Fibroblast of mammary gland (primary cell): ENCODE data around the gene CES5A.
"Not testable (repeated sequence)": the region's sequence is repeated elsewhere in the genome, so short reads cannot be mapped to it uniquely, and the experiment has no call there.

Experiments used
- DNase-seq: peaks from one replicate; pipeline ENCODE4 v3.0.0-alpha.2; 2010; ENCODE audit warnings: low read depth
- H3K4me3 ChIP-seq: 2 replicates; pipeline ENCODE4 v1.5.1; 2011; ENCODE audit warnings: low read depth, mild to moderate bottlenecking, low read length, moderate library complexity; ENCODE audit not compliant: control insufficient read depth
- TF ChIP-seq, protein P1 (sequence below): conservative IDR thresholded peaks from 2 replicates; pipeline ENCODE4 v1.5.1; 2011; ENCODE audit warnings: low read depth, low read length, inconsistent platforms; ENCODE audit not compliant: control insufficient read depth, insufficient read depth

CES5A gene, protein sequence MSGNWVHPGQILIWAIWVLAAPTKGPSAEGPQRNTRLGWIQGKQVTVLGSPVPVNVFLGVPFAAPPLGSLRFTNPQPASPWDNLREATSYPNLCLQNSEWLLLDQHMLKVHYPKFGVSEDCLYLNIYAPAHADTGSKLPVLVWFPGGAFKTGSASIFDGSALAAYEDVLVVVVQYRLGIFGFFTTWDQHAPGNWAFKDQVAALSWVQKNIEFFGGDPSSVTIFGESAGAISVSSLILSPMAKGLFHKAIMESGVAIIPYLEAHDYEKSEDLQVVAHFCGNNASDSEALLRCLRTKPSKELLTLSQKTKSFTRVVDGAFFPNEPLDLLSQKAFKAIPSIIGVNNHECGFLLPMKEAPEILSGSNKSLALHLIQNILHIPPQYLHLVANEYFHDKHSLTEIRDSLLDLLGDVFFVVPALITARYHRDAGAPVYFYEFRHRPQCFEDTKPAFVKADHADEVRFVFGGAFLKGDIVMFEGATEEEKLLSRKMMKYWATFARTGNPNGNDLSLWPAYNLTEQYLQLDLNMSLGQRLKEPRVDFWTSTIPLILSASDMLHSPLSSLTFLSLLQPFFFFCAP

DNA sequence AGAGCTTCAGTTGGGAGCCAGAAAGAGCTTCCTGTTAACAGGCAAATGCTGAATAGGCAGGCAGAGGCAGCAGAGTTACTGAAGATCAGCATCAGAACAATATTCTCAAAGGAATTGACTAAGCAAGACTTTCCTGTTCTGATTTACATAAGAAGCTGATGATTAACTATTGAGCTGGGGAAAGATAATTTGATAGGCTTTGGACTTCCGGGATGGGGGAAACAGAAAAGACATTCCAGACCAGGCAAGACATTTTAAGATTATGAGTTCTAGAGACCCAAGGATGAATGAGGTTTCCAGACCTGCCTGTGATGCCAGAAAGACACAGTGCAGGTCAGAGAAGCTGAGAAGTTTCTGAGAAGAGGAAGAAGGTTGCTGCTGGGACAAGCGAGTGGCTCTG lies at the start of gene CES5A:
CES5A (minus strand) TSS at position 101 of the 400 bp plus-strand sequence. CDS start 152 bp downstream, outside the sequence.
- TF ChIP-seq, protein P1, sequence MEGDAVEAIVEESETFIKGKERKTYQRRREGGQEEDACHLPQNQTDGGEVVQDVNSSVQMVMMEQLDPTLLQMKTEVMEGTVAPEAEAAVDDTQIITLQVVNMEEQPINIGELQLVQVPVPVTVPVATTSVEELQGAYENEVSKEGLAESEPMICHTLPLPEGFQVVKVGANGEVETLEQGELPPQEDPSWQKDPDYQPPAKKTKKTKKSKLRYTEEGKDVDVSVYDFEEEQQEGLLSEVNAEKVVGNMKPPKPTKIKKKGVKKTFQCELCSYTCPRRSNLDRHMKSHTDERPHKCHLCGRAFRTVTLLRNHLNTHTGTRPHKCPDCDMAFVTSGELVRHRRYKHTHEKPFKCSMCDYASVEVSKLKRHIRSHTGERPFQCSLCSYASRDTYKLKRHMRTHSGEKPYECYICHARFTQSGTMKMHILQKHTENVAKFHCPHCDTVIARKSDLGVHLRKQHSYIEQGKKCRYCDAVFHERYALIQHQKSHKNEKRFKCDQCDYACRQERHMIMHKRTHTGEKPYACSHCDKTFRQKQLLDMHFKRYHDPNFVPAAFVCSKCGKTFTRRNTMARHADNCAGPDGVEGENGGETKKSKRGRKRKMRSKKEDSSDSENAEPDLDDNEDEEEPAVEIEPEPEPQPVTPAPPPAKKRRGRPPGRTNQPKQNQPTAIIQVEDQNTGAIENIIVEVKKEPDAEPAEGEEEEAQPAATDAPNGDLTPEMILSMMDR, result no peak
- peak; percentile 1 for DNase-seq
- no peak within 1 kb of the TSS for H3K4me3 ChIP-seq

DNA sequence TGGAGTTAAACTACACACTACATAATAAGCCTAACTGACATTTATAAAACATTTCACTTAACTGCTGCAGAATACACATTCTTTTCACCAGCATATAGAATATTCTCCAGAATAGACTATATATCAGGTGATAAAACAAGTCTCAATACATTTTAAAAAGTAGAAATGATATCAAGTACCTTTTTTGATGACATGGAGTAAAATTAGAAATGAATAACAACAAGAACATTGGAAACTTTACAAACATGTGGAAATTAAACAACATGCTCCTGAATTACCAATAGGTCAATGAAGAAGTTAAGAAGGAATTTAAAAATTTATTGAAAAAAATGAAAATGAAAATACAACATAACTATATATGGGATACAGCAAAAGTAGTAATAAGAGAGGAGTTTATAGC lies 47.5 kb upstream of the CES5A start:
- DNase-seq, result no peak
- H3K4me3 ChIP-seq, result no peak overlapping the region
- TF ChIP-seq, protein P1, result no peak

DNA sequence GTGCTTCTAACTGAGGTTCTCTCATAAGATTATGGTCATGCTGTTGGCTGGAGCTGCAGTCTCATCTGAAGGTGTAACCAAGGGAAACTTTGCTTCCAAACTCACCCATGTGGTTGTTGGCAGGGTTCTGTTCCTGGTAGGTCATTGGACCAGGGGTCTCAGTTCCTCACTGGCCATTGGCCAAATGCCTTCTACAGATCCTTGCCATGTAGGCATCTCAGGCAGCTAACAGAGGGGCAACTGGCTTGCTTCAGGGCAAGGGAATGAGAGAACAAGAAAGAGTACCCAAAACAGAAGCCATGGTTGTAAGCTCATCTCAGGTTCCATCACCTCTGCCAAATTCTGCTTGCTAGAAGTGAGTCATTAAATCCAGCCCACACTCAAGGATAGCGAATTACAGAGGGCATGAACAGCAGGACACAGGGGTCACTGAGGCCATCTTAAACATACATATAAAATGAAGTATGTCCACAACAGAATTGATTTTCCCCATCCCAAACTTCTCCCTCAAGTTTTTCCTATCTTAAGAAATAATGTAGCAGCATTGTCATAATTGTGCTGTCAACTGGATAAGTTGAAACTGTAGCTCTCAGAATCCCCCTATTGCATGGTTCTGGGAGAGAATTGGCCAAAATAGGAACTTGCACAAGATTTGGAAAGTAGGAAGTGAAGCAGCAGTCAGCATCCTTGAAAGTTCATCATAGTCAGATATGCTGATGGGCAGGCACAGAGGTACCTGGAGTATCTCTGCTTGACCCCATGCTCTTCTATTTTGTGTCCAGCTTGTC lies 42.4 kb upstream of the CES5A start:
- TF ChIP-seq, protein P1, result no peak
- DNase-seq, result no peak
- H3K4me3 ChIP-seq, result no peak overlapping the region

DNA sequence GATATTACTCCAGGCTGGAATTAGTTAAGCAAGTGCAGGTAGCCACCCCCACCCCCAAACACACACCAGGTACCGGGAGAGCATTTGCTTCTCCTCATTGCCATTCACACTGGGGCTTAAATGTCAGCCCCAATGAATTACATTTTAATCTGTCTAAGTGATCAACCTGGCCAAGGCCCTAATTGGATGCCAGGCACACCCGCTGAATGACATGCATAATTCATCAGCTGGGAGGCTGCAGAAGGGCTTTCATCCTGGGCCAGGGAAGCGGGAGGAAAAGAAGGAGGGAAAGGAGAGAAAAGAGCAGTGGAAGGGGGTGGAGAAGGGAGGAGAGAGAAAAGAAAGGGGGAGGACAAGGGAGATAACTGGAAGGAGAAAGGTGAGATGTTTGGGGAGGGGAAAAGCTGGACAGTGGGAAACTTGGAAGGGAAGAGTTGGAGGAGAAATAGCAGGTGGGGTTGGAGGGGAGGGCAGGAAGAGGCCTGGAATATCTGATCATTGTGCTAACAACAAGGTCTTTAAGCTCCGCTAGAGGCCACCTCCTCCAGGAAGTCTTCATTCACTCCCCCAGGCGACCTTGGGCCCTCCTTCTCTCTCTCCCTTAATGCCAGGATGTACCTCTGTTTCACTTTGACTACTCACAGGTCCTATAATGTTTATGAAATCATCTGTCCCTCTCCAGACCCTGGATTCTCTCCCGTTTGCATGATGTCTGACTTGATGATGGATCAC lies 40.1 kb upstream of the CES5A start:
- TF ChIP-seq, protein P1, result no peak
- DNase-seq, result no peak
- no peak overlapping the region for H3K4me3 ChIP-seq

DNA sequence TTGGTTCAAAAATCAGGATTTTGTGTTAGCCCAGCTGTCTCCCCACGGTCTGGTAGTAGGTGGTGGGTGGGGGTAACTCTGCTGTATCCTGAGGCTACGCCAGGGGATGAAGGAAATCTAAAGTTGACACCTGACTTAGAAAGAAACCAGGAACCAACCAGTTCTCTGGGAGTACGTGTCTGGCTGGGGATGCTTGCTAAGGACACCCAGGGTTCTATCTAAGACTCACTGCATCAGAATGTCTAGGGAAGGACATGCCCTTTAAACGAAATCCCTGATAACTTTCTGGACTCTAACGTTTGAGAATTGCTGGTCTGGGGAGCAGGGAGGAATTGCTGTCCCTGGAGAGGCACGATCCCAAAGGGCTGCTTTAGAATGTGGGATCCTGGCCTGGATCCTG lies 39.2 kb upstream of the CES5A start:
- H3K4me3 ChIP-seq, result no peak overlapping the region
- DNase-seq, result no peak
- TF ChIP-seq, protein P1, result no peak

DNA sequence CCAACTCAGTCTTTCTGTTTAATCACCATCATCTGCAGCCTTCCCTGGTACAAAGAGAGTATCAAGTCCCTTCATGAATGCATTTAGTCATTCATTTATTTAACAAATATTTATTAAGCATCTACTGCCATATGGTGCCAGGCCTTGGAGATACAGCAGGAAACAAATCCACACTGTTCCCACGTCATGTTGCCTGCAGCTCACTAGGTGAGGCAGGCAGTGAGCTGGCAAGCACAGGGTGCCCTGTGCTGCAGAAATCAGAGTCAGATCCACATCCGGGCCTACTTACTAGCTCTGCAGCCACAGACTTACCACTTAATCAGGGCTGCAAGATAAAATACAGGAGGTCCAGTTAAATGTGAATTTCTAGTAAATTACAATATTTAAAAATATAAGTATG lies 38.5 kb upstream of the CES5A start:
- TF ChIP-seq, protein P1, result no peak
- no peak overlapping the region for H3K4me3 ChIP-seq
- no peak for DNase-seq

DNA sequence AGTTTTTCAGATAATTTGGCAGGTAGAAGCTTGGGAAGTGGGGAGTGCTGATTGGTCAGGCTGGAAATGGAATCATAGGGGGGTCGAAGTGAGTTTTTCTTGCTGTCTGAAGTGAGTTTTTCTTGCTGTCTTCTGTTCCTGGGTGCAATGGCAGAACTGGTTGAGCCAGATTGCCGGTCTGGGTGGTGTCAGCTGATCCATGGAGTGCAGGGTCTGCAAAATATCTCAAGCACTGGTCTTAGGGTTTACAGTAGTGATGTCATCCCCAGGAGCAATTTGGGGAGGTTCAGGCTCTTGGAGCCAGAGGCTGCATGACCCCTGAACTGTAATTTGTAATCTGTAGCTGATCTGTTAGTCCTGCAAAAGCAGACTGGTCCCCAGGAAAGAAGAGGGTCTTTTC lies 37.9 kb upstream of the CES5A start:
- not testable (repeated sequence) for H3K4me3 ChIP-seq, DNase-seq
